Stimulated activated CD8-positive, alpha-beta memory T cell treated with anti-CD3 and anti-CD28 coated beads, Interleukin-2, amount 100 ng/mL, for 1 hour (primary cell): ENCODE data around the gene SH2D4B.

Experiments
- DNase-seq, 2 donors: peaks; one replicate each; pipeline ENCODE4 v3.0.0-alpha.2; 2020; ENCODE audit warnings: low read depth in 2 of 2

SH2D4B gene

DNA sequence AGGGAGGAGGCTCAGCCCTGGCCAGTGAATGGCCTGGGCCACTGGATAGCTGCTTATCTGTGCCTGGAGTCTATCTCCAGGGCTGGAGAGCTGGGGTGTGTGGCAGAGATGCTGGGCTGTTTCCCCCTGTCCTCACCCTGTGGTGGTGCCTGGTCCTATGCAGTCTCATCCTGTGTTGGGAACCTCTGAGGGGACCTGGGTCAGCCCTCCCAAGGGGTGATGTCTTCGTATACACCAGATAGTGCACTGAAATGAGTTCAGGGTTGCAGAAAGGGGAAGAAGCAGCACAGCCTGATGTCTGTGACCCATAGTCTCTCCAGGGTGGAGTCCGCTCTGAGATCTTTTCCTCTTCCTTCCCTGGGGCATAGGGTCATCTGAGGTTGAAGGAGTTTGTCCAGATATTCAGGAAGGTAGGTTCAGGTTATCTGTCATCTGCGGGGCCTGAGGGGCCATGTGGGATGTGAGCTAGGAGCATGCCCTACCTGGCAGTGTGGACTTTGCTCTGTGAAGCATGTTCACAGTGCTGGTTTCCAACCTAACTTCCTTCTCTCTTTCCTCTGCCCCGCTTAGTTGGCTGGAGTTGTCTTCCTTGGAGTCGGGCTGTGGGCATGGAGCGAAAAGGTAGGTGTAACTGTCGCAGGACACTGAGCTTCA is 33.4 kb upstream of the SH2D4B start:
- DNase-seq: no peak

DNA sequence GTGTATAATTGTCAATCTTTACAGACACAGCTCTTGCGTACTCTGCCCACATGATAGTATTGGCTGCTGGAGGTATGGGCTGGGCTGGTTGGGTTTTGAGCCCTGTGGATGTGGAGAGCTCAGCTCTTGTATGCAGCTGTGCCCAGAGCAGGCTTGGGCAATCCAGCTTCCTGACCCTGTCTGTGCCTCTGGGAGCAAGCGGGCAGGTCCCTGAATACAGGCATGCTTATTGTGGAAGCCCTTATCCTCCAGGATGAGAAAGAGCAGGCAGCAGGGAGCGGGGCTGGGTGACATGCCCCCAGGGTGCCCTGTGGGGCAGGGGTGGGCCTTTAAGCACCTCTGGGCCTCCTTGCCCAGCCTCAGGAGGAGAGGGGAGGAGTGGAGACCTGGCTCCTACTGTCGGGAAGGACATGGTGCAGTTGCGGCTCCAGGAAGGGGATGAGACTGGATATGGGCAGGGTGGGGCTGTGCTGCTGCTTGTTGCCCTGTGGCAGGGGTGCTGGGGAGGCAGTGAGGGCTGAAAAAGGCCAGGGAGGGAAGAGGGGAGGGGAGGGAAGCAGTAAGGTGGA is 32.7 kb upstream of the SH2D4B start:
- DNase-seq: no peak

DNA sequence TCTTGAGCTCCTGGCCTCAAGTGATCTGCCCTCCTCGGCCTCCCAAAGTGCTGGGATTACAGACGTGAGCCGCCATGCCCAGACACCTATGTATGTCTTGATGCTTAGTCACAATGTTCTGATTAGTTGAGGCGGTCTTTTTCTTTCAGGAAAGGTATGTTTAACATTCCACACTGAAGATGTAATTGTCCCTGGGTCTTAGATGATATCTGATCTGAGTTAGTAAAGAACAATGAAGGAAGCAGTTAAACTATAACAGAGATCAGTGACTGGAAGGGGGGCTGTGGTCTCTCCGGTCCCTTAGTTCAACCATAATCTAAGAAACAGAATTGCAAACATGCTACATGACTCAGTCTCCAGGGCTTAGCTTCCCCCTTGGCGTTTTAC is 31.5 kb upstream of the SH2D4B start:
- no peak for DNase-seq

DNA sequence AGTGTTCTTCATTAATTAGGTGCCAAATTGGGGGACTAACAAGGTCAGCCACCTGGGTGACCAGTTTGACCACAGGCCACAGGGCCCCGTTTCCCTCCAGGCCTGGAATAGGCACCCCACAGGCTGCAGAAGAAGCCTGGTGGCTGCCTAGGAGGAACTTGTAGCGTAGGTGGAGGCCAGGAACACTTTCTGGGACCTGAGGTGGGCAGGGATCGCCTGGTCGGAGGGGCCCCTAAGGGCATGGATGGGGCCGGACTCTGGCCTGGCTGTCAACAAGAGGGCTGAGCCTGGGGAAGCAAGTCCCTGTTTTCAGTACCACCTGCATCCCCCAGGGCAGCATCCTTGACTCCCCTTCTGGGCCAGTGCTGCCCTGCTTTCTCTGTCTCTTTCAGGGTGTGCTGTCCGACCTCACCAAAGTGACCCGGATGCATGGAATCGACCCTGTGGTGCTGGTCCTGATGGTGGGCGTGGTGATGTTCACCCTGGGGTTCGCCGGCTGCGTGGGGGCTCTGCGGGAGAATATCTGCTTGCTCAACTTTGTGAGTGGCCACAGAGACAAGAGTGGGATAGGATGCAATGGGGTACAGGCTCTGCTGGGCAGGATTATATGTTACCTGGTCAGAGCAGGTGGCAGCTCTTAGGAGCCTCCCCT is 30.7 kb upstream of the SH2D4B start:
- DNase-seq: no peak

DNA sequence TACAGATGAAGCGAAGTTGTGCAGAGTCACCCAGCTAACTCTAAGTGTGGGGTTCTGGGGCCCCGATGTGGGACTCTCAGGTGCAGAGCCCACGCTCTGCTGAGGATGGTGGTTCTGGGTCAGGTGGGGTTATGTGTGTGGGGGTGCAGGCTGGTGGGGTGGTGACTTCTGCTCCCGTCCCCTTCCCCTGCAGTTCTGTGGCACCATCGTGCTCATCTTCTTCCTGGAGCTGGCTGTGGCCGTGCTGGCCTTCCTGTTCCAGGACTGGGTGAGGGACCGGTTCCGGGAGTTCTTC is 28.6 kb upstream of the SH2D4B start:
- DNase-seq: no peak

DNA sequence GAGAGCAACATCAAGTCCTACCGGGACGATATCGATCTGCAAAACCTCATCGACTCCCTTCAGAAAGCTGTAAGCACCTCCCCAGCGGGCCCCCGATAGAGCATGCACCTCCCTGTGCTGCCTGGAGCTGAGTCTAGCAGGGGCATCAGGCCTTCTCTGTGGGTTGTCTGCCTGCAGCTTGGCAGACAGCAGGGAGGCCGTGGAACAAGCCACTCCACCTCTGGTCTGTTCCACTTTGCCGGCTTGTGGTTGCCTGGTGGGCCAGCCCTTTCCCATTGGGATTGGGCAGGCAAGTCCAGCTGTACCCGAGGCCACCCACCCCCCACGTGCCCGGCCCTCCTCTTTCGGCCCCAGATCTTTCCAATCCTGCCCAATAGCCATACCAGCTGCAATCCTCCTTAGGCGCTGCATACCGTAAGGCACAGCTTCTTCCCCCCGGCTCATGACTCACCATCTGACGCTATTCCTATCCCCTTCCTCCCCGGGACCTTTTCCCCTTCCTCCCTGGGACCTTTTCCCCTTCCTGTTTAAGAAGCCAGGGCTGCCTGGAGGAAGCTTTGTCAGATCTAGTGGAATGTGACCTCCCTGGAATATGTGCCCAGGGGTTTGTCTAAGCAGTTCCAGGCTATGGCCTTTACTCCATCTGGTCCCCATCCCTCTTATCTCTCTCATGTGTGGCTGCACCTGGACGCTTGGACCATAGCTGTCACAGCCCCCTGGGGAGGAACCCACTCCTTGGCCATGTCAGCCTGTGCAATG is 28.1 kb upstream of the SH2D4B start:
- DNase-seq: no peak

DNA sequence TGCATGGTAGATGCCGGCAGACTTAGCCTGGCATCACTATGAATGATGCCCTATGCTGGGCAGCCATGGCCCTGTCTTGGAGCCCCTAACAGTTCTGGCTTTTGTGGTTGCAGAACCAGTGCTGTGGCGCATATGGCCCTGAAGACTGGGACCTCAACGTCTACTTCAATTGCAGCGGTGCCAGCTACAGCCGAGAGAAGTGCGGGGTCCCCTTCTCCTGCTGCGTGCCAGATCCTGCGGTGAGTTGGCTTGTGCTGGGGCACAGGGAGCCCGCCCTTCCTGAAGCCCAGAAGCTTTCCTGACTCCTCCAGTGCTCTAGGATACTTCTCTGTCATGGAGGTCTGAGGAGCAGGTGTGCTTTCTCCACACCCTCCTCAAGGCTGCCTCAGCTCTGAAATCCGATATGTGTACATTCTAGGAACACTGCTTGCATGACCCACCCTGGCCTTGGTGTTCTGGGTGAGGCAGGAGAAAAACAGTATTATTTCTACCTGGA is 25.6 kb upstream of the SH2D4B start:
- no peak for DNase-seq

DNA sequence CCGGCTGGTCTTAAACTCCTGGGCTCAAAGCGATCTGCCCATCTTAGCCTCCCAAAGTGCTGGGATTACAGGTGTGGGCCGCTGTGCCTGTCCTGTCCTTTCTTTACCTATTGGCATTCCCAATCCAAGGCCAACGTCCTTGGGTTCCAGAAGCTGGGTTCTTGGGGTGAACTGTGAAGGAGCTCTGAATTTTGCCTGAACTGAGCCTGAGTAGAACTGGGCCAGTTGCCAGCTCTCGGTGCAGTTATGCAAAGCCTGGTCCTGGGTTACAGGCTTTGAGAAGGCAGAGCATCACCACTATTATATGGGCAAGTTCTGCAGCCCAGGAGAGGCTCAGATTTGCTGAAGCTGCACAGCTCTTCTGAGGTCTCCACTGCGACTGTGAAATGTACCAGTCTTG is 24.6 kb upstream of the SH2D4B start:
- no peak for DNase-seq

DNA sequence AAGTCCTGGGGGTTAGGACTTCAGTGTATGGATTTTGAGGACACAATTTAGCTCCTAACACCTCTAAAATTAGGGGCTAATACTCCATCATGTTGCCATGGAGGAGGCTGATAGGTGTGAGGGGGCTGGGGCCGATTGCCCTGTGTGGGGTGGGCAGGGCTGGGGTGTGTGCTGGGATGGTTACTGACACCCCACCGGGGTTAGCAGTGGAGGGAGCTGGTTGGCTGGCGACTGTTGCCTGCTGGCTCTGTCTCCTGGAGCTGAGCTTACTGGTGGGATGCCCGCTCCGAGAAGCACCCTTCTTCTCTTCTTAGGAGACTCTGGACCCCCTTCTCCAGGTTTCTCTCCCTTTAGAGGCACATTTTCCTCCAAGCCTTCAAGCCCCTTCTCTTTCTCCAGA is 22.2 kb upstream of the SH2D4B start:
- no peak for DNase-seq

DNA sequence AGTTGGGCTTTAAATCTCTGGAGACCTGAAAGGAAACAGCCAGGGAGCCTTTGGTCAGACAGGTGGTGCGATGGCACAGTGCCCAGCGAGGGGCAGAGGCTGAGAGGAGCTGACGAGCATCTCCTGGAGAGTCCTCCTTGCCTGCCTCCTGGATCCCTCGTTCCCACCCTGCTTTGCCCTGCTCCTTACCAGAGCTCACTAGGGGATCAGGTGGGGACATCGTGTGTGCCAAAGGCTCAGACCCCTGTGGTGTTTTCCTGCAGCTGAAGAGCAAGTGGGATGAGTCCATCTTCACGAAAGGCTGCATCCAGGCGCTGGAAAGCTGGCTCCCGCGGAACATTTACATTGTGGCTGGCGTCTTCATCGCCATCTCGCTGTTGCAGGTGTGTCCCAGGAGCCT is 21.8 kb upstream of the SH2D4B start:
- DNase-seq: no peak

DNA sequence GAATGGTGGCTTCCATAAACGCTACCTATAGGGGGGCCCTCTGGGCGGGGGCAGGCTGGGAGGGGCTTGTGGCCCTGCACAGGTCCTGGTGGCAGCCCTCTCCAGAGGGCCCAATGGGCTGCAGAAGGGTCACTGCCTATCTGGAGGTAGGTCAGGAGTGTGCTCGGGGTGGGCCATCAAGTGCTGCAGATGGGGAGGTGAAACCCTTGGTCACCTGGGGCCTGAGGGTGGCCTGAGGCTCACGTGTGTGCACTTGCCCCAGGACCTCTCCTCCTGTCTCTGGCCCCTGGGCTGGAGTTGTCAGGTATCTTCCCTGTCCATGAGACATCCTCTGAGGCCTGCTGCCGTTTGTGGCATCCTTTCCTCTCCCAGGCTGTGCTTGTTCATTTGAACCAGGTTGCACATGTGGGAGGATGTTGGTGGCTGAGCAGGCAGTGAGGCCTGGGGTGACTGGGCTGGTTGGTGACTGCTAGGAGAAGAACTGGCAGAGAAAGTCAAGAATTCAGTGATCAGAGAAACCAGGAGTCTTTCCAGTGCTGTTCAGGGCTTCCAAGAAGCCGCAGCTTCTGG is 21.1 kb upstream of the SH2D4B start:
- DNase-seq: no peak

DNA sequence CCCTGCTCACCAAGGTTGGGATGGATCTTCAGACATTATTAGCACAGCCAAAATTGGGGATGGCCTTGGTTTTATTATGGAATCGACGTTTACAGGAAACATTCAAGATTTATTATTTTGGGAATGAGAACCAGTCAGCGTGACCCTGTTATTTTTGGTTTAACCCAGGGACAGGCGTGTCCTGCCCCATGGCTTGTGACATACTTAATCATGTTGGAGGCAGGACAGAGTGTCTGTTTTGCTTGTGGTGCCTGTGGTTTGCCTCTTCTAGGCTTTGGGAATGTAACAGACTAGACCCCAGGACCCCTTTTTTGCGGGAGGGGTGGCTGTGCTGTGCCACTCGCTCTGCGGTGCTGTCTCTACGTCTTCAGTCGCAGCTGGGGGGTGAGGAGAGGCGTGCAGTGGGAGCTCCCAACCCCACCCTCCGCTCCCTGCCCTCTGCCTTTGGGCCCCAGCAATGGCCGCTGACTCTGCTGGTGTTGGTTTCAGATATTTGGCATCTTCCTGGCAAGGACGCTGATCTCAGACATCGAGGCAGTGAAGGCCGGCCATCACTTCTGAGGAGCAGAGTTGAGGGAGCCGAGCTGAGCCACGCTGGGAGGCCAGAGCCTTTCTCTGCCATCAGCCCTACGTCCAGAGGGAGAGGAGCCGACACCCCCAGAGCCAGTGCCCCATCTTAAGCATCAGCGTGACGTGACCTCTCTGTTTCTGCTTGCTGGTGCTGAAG is 20.1 kb upstream of the SH2D4B start:
- no peak for DNase-seq

DNA sequence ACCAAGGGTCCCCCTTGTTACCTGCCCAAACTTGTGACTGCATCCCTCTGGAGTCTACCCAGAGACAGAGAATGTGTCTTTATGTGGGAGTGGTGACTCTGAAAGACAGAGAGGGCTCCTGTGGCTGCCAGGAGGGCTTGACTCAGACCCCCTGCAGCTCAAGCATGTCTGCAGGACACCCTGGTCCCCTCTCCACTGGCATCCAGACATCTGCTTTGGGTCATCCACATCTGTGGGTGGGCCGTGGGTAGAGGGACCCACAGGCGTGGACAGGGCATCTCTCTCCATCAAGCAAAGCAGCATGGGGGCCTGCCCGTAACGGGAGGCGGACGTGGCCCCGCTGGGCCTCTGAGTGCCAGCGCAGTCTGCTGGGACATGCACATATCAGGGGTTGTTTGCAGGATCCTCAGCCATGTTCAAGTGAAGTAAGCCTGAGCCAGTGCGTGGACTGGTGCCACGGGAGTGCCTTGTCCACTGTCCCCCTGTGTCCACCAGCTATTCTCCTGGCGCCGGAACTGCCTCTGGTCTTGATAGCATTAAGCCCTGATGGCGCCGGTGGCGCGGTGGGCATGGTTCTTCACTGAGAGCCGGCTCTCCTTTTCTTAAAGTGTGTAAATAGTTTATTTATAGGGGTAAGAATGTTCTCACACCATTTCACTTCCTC is 19.4 kb upstream of the SH2D4B start:
- no peak for DNase-seq

DNA sequence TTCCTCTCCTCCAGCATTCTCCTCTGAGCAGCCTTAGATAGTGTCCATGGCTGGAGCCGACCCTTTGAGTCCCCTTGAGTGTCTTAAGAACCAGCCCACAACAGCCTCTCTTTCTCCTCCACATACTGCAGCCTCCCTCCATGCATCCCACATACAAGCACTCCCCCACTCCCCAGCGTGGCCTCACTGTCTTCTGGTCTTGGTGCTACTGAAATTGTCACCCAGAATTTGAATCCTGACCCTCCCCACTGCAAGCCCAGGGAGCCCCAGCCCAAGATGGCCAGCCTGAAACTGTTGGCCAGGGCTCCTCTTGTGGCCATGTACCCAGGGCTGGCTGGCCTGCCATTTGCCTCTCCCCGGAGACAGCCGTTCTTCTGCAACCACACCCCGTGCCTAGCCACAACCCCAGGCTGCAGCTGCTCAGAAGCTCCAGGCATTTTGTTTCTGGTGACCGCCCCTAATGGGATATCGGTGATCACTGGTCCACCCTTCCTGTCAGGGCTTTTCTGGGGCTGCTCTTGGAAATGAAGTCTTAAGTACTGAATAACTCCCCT is 18.8 kb upstream of the SH2D4B start:
- DNase-seq: no peak

DNA sequence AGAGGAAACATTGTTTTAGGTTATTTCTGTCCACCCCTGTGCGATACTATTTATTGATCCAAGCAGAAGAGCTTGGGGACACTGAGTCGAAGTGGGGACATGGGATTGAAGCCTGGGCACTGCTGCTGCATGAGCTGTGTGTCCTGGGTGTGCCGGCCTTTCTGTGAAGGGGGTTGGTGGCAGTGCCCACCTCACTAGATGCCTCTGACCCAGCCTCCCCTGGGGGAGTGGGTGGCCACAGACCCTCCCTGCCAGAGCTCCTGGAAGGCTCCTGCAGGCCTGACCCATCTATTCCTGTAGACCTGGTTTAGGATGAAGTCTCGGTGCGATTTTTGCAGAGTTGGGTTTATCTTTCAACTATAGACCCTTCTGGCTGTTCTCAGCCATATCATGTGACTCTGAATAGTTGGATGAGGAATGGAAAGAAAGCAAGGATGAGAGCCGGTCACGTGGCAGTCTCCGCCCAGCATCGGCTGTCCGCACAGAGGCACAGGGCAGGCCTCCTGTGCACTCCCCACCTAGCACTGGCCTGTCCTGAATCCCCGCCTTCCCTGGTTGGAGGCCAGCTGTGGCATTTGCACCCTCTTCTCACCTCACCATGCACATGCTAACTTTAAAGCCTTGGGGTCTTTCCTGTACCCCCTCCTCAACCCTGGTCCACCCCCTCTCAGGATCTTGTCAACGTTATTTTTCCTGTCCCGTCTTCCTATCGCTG is 17.6 kb upstream of the SH2D4B start:
- DNase-seq: no peak

DNA sequence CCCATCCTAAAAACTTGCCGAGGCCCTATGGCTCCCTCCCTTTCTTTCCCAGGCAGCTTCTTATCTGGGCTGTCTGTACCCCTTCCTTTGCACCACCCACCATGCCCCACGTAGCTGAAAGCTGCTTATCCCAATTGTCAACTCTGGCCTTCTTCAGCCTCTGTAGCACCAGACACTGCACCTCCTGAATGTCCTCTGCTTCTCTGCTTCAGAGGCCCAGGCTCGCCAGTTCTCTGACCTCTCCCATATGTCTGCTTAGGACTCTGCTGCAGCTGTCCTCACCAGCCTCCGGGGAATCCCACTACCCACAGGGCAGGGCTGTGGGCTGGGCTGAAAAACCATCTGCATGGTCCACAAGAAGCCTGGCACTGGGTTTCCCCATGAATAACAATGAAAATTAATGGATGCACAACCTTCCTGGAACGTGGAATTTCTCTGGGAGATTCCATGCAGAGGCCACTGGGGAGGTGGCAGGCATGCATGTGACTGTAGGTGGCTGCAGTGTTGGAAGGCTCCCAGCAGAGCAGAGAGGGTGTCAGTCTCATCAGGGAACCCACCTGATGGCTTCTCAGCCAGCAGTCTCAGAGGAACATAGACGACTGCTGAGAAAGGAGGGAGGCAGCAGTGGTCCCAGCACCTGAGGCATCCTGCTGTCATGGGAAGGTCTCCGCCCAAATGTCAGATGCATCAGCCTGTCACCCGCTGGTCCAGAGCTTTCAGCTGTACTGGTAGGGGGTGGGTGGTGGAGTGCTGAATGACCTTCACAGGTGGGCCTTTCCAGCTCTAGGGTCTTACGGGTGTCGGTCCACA is 16.8 kb upstream of the SH2D4B start:
- DNase-seq: no peak

DNA sequence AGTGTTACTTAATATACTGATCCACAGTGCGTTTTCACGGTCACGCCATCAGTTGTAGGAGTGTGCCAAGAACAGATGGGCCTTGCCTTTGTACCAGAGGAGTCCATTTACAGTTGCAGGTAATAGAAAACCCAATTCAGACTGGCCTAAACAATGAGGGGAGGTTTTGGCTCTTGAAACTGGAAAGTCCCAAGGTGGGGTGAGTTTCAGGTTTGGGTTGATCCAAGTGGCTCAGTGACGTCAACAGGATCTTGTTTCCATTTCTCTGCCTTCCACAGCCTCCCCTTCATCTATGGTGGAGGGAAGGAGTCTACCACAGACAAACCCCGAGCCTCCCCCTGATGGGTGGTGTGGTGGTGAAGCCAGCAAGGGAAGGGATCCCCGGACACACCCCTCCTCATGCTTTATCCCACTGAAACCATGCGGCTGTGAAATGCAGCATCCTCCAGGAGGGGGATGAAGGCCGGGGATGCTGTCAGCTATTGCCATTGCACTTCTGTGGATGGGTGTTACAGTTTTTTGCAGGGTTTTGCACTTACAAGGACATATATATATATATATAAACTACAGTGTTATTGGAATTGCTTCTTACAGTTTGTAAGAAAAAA is 14.8 kb upstream of the SH2D4B start:
- DNase-seq: no peak

DNA sequence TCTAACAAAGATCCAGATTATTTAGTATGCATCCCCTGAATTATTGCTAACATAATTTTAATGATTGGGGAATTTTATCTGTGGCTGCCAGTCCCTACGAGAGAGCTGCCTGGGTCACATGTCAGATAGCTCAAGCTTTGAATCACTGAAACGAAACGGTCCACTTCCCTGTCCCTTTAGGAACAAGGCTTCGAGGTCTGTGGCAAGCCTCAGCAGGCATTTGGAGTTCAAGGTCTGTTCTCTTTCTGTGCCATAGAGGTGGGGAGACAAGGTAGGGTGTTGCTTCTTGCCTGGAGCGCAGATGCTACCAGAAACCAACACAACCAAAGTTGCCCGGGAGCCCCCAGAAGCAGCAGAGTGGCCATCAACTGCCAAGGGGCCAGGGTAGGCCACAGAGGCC is 13.9 kb upstream of the SH2D4B start:
- no peak for DNase-seq
